GM23338 (cell line): ENCODE data around the gene IDH3A. TPM values are rescaled to one million over a fixed set of nuclear protein-coding genes. Genes with fewer than 3 reads are reported as not detected.
A peak's percentile ranks its signal among the peaks of the same experiment; 100 is the strongest.

Source experiments
- ATAC-seq: fragments of 200-7000 bp; cut with Tn5 transposase; 3 replicates; pipeline ENCODE4 v1.9.1; 2020
- DNase-seq: peaks from one replicate; pipeline ENCODE4 v3.0.0-alpha.2; 2015; ENCODE audit warnings: low spot score
- H2AFZ ChIP-seq: fragments of 200-600 bp; sonication (generic); 2 replicates; pipeline ENCODE4 v1.8.0; 2016; ENCODE audit warnings: antibody characterized with exemption, mild to moderate bottlenecking, moderate library complexity
- H3F3A ChIP-seq: fragments of 200-600 bp; sonication (generic); replicated peaks from 2 replicates; pipeline ENCODE4 v1.8.0; 2017; ENCODE audit warnings: antibody characterized with exemption, mixed run types, low read depth
- H3K27ac ChIP-seq: fragments of 200-600 bp; sonication (generic); 2 replicates; pipeline ENCODE4 v1.6.1; 2016; ENCODE audit warnings: low read depth
- H3K27me3 ChIP-seq: fragments of 200-600 bp; sonication (generic); 2 replicates; pipeline ENCODE4 v1.8.0; 2016; ENCODE audit warnings: mild to moderate bottlenecking, mixed run types, moderate library complexity; ENCODE audit not compliant: insufficient read depth
- H3K36me3 ChIP-seq: fragments of 200-600 bp; sonication (generic); 2 replicates; pipeline ENCODE4 v1.8.0; 2016; ENCODE audit warnings: mild to moderate bottlenecking; ENCODE audit not compliant: insufficient read depth
- H3K4me1 ChIP-seq: fragments of 200-600 bp; sonication (generic); 2 replicates; pipeline ENCODE4 v1.8.0; 2016; ENCODE audit warnings: mild to moderate bottlenecking, moderate library complexity; ENCODE audit not compliant: insufficient read depth
- H3K4me2 ChIP-seq: fragments of 200-600 bp; sonication (generic); 2 replicates; pipeline ENCODE4 v1.7.1; 2017; ENCODE audit warnings: mixed run types
- H3K4me3 ChIP-seq: fragments of 200-600 bp; sonication (generic); 2 replicates; pipeline ENCODE4 v1.6.1; 2016; ENCODE audit warnings: mixed run types
- H3K79me2 ChIP-seq: fragments of 200-600 bp; sonication (generic); replicated peaks from 2 replicates; pipeline ENCODE4 v1.8.0; 2017; ENCODE audit warnings: mild to moderate bottlenecking; ENCODE audit not compliant: insufficient read depth
- H3K9me2 ChIP-seq: fragments of 200-600 bp; sonication (generic); 2 replicates; pipeline ENCODE4 v1.8.0; 2017; ENCODE audit not compliant: insufficient read depth
- H4K20me1 ChIP-seq: fragments of 200-600 bp; sonication (generic); replicated peaks from 2 replicates; pipeline ENCODE4 v1.8.0; 2017; ENCODE audit warnings: mild to moderate bottlenecking; ENCODE audit not compliant: insufficient read depth
- H3K27ac Mint-ChIP-seq: 2 replicates; pipeline ENCODE4 v1.8.0; 2020; ENCODE audit warnings: inconsistent platforms, mild to moderate bottlenecking, moderate library complexity, mixed read lengths
- H3K27me3 Mint-ChIP-seq: 3 replicates; pipeline ENCODE4 v1.8.0; 2022; ENCODE audit warnings: low read depth, mild to moderate bottlenecking, moderate library complexity, mixed read lengths, inconsistent platforms; ENCODE audit not compliant: insufficient read depth, poor library complexity
- H3K36me3 Mint-ChIP-seq: 3 replicates; pipeline ENCODE4 v1.8.0; 2021; ENCODE audit warnings: low read depth, mild to moderate bottlenecking, inconsistent platforms, moderate library complexity, mixed read lengths
- H3K4me1 Mint-ChIP-seq: 3 replicates; pipeline ENCODE4 v1.8.0; 2020; ENCODE audit warnings: mild to moderate bottlenecking, inconsistent platforms, mixed read lengths
- H3K4me3 Mint-ChIP-seq: 3 replicates; pipeline ENCODE4 v1.8.0; 2021; ENCODE audit warnings: moderate library complexity, mild to moderate bottlenecking, inconsistent platforms, mixed read lengths
- H3K9me3 Mint-ChIP-seq: 3 replicates; pipeline ENCODE4 v1.8.0; 2020; ENCODE audit warnings: moderate library complexity, mild to moderate bottlenecking, inconsistent platforms, mixed read lengths
- CREB1 ChIP-seq: fragments of 250-450 bp; sonication (Bioruptor Pico); IDR thresholded peaks from 2 replicates; pipeline ENCODE4 v1.5.0; 2020; ENCODE audit warnings: low read depth, mild to moderate bottlenecking, moderate library complexity
- EZH2 ChIP-seq: fragments of 200-600 bp; sonication (generic); IDR thresholded peaks from one replicate; pipeline ENCODE4 v1.8.0; 2017; ENCODE audit warnings: antibody characterized with exemption, mild to moderate bottlenecking, low read depth; ENCODE audit not compliant: unreplicated experiment
- JUNB ChIP-seq: IDR thresholded peaks from one replicate; pipeline ENCODE4 v1.6.1; 2016; ENCODE audit warnings: antibody characterized with exemption; ENCODE audit not compliant: unreplicated experiment
- POLR2AphosphoS5 ChIP-seq: IDR thresholded peaks from 2 replicates; pipeline ENCODE4 v1.6.1; 2016; ENCODE audit warnings: antibody characterized with exemption, low read depth
- ZNF114 ChIP-seq: fragments of 250-450 bp; sonication (Bioruptor Pico); IDR thresholded peaks from 2 replicates; pipeline ENCODE4 v1.5.0; 2020; ENCODE audit warnings: mild to moderate bottlenecking, moderate library complexity
- long read RNA-seq: library from polyadenylated mRNA; unstranded; transcript quantifications from one replicate; pipeline ENCODE4 v2.0.0, GENCODE V29; 2020; ENCODE audit not compliant: unreplicated experiment
- polyA plus RNA-seq: library from polyadenylated mRNA; unstranded; fragments of >200 nt; fragmentation: Nextera tagmentation; extraction: Ambion mirVana; gene quantifications from 2 replicates; pipeline ENCODE4 v1.2.1, GENCODE V29; 2016
- total RNA-seq: library from RNA; depleted of rRNA; stranded (reverse); fragments of >200 nt; shearing (Covaris generic); gene quantifications from 2 replicates; pipeline ENCODE4 v1.2.3, GENCODE V29; 2014; rRNA removed
- TF ChIP-seq, protein P1 (sequence below): IDR thresholded peaks from 2 replicates; pipeline ENCODE4 v1.6.1; 2016; ENCODE audit warnings: antibody characterized with exemption
- TF ChIP-seq, protein P2 (sequence below), 2 experiments: fragments of 200-600 bp in 1 of 2; sonication (generic) in 1 of 2; conservative IDR thresholded peaks; 2 replicates each; pipeline versions ENCODE4 v1.5.1 to v1.6.1; 2016 to 2017; ENCODE audit warnings: antibody characterized with exemption in 2 of 2, low read depth in 2 of 2, mild to moderate bottlenecking in 2 of 2, moderate library complexity in 1 of 2

Gene IDH3A
- total RNA-seq (40.5 and 41.6 TPM in 2 replicates), polyA plus RNA-seq (18.6 and 24.1 TPM in 2 replicates)
- long read RNA-seq, full-length matches to known transcripts, result 20 of 24 reads
- long read RNA-seq, partial matches to known transcripts, result 0 of 24 reads
- long read RNA-seq, other reads (novel, unspliced or antisense), result 4 of 24 reads

- H3K4me1 ChIP-seq, result peaks cover 15% of the 10 kb centered on the region
- peaks cover 16% of the 10 kb centered on the region for H4K20me1 ChIP-seq
- H3K27ac ChIP-seq, result 0 out of 2 replicates have a peak within 1 kb of the TSS, but pooled peaks have one; percentile 4
- ATAC-seq (peak; percentile 94), DNase-seq (peak; percentile 97)
- H3K36me3 ChIP-seq, result no peaks in the 10 kb centered on the region
- peak within 1 kb of the TSS; percentile 96 for H3K4me2 ChIP-seq
- peaks cover 8% of the 10 kb centered on the region; the same call in 1 of the 2 replicates for H3K27me3 ChIP-seq
- Mint-ChIP-seq H3K27ac (peak within 1 kb of the TSS; percentile 89), H3K9me3 (no peaks in the 10 kb centered on the region), H3K4me1 (peaks cover 21% of the 10 kb centered on the region), H3K27me3 (peaks cover 7% of the 10 kb centered on the region), H3K4me3 (peak within 1 kb of the TSS; percentile 94), H3K36me3 (no peaks in the 10 kb centered on the region; the same call in 2 of the 3 replicates)
- no peaks in the 10 kb centered on the region; the same call in 1 of the 2 replicates for H3F3A ChIP-seq
- peak within 1 kb of the TSS; percentile 63 for H3K4me3 ChIP-seq
- H3K79me2 ChIP-seq, result peaks cover 38% of the 10 kb centered on the region
- TF ChIP-seq CREB1 (peak; percentile 34; the same call in 1 of the 2 replicates), EZH2 (no peak), POLR2AphosphoS5 (peak; percentile 86)
- H3K9me2 ChIP-seq, result no peaks in the 10 kb centered on the region
- peak within 1 kb of the TSS; percentile 91 for H2AFZ ChIP-seq
Measured at GRCh38 chr15:78149068-78149804, at the start of gene IDH3A. IDH3A (plus strand) TSS chr15:78149362; CDS start chr15:78149404, 42 bp downstream.

- Mint-ChIP-seq H3K36me3 (peaks cover 3% of the 10 kb centered on the region; the same call in 1 of the 3 replicates), H3K27me3 (peaks cover 8% of the 10 kb centered on the region)
Measured at GRCh38 chr15:78100886-78101285, 48.3 kb upstream of the IDH3A start.

More at GRCh38 chr15:78100886-78101285, 48.3 kb upstream of the IDH3A start:
- Mint-ChIP-seq H3K4me1 (no peaks in the 10 kb centered on the region), H3K9me3 (no peaks in the 10 kb centered on the region), H3K27ac (no peak overlapping the region), H3K4me3 (no peak overlapping the region)
- no peak overlapping the region for H3K4me3 ChIP-seq
- H3F3A ChIP-seq, result no peaks in the 10 kb centered on the region
- no peak overlapping the region for H2AFZ ChIP-seq
- no peak overlapping the region for H3K4me2 ChIP-seq
- no peaks in the 10 kb centered on the region for H3K27me3 ChIP-seq
- ATAC-seq (no peak), DNase-seq (no peak)
- no peaks in the 10 kb centered on the region for H3K4me1 ChIP-seq
- H3K79me2 ChIP-seq, result no peaks in the 10 kb centered on the region
- no peaks in the 10 kb centered on the region for H3K36me3 ChIP-seq
- TF ChIP-seq, protein P1, sequence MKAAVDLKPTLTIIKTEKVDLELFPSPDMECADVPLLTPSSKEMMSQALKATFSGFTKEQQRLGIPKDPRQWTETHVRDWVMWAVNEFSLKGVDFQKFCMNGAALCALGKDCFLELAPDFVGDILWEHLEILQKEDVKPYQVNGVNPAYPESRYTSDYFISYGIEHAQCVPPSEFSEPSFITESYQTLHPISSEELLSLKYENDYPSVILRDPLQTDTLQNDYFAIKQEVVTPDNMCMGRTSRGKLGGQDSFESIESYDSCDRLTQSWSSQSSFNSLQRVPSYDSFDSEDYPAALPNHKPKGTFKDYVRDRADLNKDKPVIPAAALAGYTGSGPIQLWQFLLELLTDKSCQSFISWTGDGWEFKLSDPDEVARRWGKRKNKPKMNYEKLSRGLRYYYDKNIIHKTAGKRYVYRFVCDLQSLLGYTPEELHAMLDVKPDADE, result no peak
- TF ChIP-seq ZNF114 (CRISPR knock-in tag) (no peak), POLR2AphosphoS5 (no peak), JUNB (no peak)
- TF ChIP-seq, protein P2, sequence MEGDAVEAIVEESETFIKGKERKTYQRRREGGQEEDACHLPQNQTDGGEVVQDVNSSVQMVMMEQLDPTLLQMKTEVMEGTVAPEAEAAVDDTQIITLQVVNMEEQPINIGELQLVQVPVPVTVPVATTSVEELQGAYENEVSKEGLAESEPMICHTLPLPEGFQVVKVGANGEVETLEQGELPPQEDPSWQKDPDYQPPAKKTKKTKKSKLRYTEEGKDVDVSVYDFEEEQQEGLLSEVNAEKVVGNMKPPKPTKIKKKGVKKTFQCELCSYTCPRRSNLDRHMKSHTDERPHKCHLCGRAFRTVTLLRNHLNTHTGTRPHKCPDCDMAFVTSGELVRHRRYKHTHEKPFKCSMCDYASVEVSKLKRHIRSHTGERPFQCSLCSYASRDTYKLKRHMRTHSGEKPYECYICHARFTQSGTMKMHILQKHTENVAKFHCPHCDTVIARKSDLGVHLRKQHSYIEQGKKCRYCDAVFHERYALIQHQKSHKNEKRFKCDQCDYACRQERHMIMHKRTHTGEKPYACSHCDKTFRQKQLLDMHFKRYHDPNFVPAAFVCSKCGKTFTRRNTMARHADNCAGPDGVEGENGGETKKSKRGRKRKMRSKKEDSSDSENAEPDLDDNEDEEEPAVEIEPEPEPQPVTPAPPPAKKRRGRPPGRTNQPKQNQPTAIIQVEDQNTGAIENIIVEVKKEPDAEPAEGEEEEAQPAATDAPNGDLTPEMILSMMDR (conservative IDR thresholded peaks at IDR 0.05; ENCODE audit: low read depth in 2 of 2), result no peak
- no peaks in the 10 kb centered on the region for H3K9me2 ChIP-seq
- no peaks in the 10 kb centered on the region for H4K20me1 ChIP-seq
- H3K27ac ChIP-seq, result no peak overlapping the region
